Inflammatory macrophage (primary cell): ENCODE data around the gene TXNDC2.

ENCODE experiments used
- DNase-seq, 2 donors: peaks; one replicate each; pipeline ENCODE4 v3.0.0-alpha.2; 2020 to 2022

Gene TXNDC2

GRCh38 chr18:9914334-9914583 is 28.5 kb downstream of the TXNDC2 start:
- no peak for DNase-seq

- DNase-seq, result peak; percentile 42 to 82
These were observed 29.0 kb downstream of the TXNDC2 start for GRCh38 chr18:9914584-9915290.

- no peak for DNase-seq
These were observed 29.7 kb downstream of the TXNDC2 start for GRCh38 chr18:9915291-9916076.

- DNase-seq, result peak; percentile 33 to 39
These were observed 30.4 kb downstream of the TXNDC2 start for GRCh38 chr18:9916077-9916639.

- no peak for DNase-seq
These were observed 31.0 kb downstream of the TXNDC2 start for GRCh38 chr18:9916808-9917207.

GRCh38 chr18:9918016-9918680 is 32.4 kb downstream of the TXNDC2 start:
- DNase-seq, result no peak

- no peak for DNase-seq
These were observed 33.9 kb downstream of the TXNDC2 start for GRCh38 chr18:9919564-9920232.

GRCh38 chr18:9922592-9923311 is 37.0 kb downstream of the TXNDC2 start:
- no peak for DNase-seq

GRCh38 chr18:9924371-9924943 is 38.7 kb downstream of the TXNDC2 start:
- DNase-seq, result no peak

- DNase-seq, result no peak
These were observed 39.6 kb downstream of the TXNDC2 start for GRCh38 chr18:9925369-9925768.

GRCh38 chr18:9925795-9926194 is 40.0 kb downstream of the TXNDC2 start:
- no peak for DNase-seq

- no peak for DNase-seq
These were observed 40.6 kb downstream of the TXNDC2 start for GRCh38 chr18:9926223-9926894.

- no peak for DNase-seq
These were observed 41.2 kb downstream of the TXNDC2 start for GRCh38 chr18:9926977-9927376.

GRCh38 chr18:9927392-9928063 is 41.8 kb downstream of the TXNDC2 start:
- no peak for DNase-seq

GRCh38 chr18:9928646-9929259 is 43.0 kb downstream of the TXNDC2 start:
- DNase-seq, result no peak

GRCh38 chr18:9930299-9930884 is 44.6 kb downstream of the TXNDC2 start:
- DNase-seq, result no peak

GRCh38 chr18:9931146-9931545 is 45.4 kb downstream of the TXNDC2 start:
- DNase-seq, result no peak

- DNase-seq, result no peak
These were observed 45.9 kb downstream of the TXNDC2 start for GRCh38 chr18:9931678-9932077.

GRCh38 chr18:9933865-9934264 is 48.1 kb downstream of the TXNDC2 start:
- DNase-seq, result no peak

- no peak for DNase-seq
These were observed 48.5 kb downstream of the TXNDC2 start for GRCh38 chr18:9934274-9934673.
